Breast epithelium (tissue), 4 donors: ENCODE results near the gene MINDY3. TPM values are rescaled to one million over a fixed set of nuclear protein-coding genes. Genes with fewer than 3 reads are reported as not detected.

Source experiments
- DNase-seq, 2 donors: peaks; one replicate each; pipeline ENCODE4 v3.0.0-alpha.2; 2019; ENCODE audit warnings: low spot score in 2 of 2
- H3K27ac ChIP-seq, 2 donors: fragments of 200-600 bp; sonication (generic) in 1 of 2; one replicate each; pipeline ENCODE4 v1.5.1; 2016 to 2019; ENCODE audit warnings: mild to moderate bottlenecking in 1 of 2
- H3K27me3 ChIP-seq, 2 donors: fragments of 200-600 bp; sonication (generic) in 1 of 2; one replicate each; pipeline versions ENCODE4 v1.5.1 to v1.6.0; 2017 to 2019; ENCODE audit warnings: control low read depth in 1 of 2, mild to moderate bottlenecking in 1 of 2
- H3K36me3 ChIP-seq: fragments of 200-600 bp; one replicate; pipeline ENCODE4 v1.5.1; 2019
- H3K4me1 ChIP-seq, 2 donors: fragments of 200-600 bp; sonication (generic); one replicate each; pipeline ENCODE4 v1.5.1; 2016 to 2019; ENCODE audit warnings: control low read depth in 1 of 2
- H3K4me3 ChIP-seq, 3 donors: fragments of 200-600 bp; sonication (generic); 1 replicate in 2 of 3; 2 replicates in 1 of 3; pipeline ENCODE4 v1.5.1; 2016 to 2019; ENCODE audit warnings: mild to moderate bottlenecking in 3 of 3, moderate library complexity in 2 of 3
- H3K9me3 ChIP-seq, 2 donors: fragments of 200-600 bp; sonication (generic) in 1 of 2; one replicate each; pipeline ENCODE4 v1.5.1; 2016 to 2019; ENCODE audit warnings: control low read depth in 1 of 2
- POLR2A ChIP-seq: fragments of 450-650 bp; IDR thresholded peaks from one replicate; pipeline ENCODE4 v1.6.1; 2016; ENCODE audit warnings: antibody characterized with exemption, mild to moderate bottlenecking, moderate library complexity
- POLR2AphosphoS5 ChIP-seq, 3 donors: sonication (generic); formaldehyde crosslinking; IDR thresholded peaks; one replicate each; pipeline ENCODE4 v1.6.1; 2017; ENCODE audit warnings: antibody characterized with exemption in 3 of 3
- intact Hi-C: fragments of 100-400 bp; cut with DNase I; formaldehyde crosslinking; loops from one replicate; pipeline ENCODE4 v1.15.1; 2023; ENCODE audit warnings: low total_unique reads
- total RNA-seq, 3 donors: library from RNA; depleted of rRNA; stranded (reverse); fragments of >200 nt; gene quantifications; one replicate each; pipeline ENCODE4 v1.1.0, GENCODE V29; 2016
- TF ChIP-seq, protein P1 (sequence below), 3 donors: fragments of 450-650 bp; IDR thresholded peaks; one replicate each; pipeline ENCODE4 v1.5.1; 2016 to 2017; ENCODE audit warnings: antibody characterized with exemption in 3 of 3, mild to moderate bottlenecking in 3 of 3, moderate library complexity in 3 of 3

MINDY3 gene
- total RNA-seq, 3 donors from 2014 or later: 33.0 to 38.3 (median 34.8) TPM

DNA sequence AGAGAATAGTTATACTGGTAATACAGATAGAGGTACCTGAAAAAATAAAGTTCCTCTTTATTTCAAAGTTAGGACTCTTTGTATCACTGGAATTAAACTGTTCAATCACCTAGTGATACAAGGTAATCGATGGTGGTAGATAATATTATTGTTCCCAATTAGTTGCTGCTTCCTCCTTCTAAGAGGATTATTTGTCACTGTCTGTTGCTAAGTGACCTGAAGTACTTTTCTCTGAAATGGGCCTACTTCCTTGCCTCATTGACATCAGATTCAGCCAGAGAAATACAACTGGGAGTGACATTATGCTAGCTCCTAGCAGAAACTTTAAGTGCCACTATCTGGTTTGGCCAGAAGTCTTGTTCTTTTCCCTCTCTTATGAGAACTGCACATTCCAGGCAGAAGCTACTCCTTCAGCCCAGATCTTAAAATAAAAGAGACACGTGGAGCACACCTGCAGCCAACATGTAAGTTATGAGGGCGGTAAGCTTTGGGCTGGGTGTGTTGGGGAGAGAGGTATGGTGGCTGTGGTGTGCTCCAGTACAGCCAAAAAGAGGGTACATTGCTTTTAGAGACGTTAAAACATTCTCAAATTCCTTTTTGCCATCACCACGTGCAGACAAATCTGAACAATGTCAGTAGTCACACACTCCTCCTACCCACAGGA, 54.8 kb downstream of the MINDY3 start:
- Histone ChIP-seq H3K36me3 (no peaks in the 10 kb centered on the region), H3K4me3 (no peak overlapping the region), H3K4me1 (no peaks in the 10 kb centered on the region), H3K9me3 (no peaks in the 10 kb centered on the region), H3K27me3 (no peaks in the 10 kb centered on the region), H3K27ac (no peak overlapping the region)
- no peak for DNase-seq
- intact Hi-C loops: no loop called here
- TF ChIP-seq, protein P1, sequence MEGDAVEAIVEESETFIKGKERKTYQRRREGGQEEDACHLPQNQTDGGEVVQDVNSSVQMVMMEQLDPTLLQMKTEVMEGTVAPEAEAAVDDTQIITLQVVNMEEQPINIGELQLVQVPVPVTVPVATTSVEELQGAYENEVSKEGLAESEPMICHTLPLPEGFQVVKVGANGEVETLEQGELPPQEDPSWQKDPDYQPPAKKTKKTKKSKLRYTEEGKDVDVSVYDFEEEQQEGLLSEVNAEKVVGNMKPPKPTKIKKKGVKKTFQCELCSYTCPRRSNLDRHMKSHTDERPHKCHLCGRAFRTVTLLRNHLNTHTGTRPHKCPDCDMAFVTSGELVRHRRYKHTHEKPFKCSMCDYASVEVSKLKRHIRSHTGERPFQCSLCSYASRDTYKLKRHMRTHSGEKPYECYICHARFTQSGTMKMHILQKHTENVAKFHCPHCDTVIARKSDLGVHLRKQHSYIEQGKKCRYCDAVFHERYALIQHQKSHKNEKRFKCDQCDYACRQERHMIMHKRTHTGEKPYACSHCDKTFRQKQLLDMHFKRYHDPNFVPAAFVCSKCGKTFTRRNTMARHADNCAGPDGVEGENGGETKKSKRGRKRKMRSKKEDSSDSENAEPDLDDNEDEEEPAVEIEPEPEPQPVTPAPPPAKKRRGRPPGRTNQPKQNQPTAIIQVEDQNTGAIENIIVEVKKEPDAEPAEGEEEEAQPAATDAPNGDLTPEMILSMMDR (IDR thresholded peaks at IDR 0.05): no peak

DNA sequence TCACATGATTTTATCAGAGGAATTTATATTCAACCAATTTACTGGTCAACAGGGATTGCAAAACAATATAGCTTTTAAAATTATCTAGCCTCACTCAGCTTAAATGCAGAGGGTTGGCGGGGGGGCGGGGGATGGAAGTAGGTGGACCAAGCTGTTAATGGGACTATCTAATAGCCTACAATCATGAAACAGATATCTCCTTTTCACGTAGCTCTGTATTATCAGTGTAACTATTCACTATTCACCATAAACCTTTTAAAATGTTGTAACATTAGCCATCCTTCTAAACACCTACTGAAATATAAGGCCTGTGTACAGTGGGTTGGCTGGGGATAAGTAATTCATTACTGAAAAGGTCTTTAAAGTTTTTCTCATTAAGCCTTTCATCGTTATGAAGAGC, 56.2 kb downstream of the MINDY3 start:
- no peaks in the 10 kb centered on the region for H3K4me1 ChIP-seq
- H3K36me3 ChIP-seq: no peaks in the 10 kb centered on the region
- no peaks in the 10 kb centered on the region for H3K27me3 ChIP-seq
- H3K9me3 ChIP-seq: peaks cover 0 to 3% of the 10 kb centered on the region in 2 donors
- no peak for DNase-seq
- intact Hi-C loops: no loop called here
- H3K4me3 ChIP-seq: no peak overlapping the region
- TF ChIP-seq, protein P1 (IDR thresholded peaks at IDR 0.05): no peak
- no peak for TF ChIP-seq POLR2A
- TF ChIP-seq POLR2AphosphoS5 (IDR thresholded peaks at IDR 0.05): no peak
- no peak overlapping the region for H3K27ac ChIP-seq

DNA sequence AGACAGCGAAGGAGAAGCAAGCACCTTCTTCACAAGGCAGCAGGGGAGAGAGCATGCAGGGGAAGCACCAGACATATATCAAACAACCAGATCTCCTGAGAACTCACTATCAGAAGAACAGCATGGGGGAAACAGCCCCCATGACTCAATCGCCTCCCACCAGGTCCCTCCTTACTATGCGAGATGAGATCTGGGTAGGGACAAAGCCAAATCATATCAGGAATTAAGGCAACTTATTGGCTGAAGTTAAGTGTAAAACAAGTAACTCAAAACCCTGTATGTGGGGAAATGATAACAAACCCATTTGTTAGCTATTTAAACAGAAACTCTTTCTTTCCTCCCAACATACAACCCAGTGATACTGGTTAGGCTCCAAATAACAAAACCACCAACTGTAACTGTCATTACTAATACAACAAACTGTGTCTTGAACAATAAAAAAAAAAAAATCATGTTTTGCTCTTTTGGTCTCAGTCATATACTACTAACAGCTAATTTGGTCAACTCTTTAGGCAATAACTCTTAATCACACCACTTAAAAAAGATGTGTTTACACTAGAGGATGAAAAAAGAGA, 57.8 kb downstream of the MINDY3 start:
- DNase-seq: no peak
- TF ChIP-seq, protein P1 (IDR thresholded peaks at IDR 0.05): no peak
- TF ChIP-seq POLR2AphosphoS5 (IDR thresholded peaks at IDR 0.05): no peak
- no peak for TF ChIP-seq POLR2A
- H3K9me3 ChIP-seq: peaks cover 0 to 3% of the 10 kb centered on the region in 2 donors
- no peak overlapping the region for H3K4me3 ChIP-seq
- H3K27ac ChIP-seq: no peak overlapping the region
- intact Hi-C loops: no loop called here
- no peaks in the 10 kb centered on the region for H3K4me1 ChIP-seq
- no peaks in the 10 kb centered on the region for H3K36me3 ChIP-seq
- H3K27me3 ChIP-seq: no peaks in the 10 kb centered on the region

DNA sequence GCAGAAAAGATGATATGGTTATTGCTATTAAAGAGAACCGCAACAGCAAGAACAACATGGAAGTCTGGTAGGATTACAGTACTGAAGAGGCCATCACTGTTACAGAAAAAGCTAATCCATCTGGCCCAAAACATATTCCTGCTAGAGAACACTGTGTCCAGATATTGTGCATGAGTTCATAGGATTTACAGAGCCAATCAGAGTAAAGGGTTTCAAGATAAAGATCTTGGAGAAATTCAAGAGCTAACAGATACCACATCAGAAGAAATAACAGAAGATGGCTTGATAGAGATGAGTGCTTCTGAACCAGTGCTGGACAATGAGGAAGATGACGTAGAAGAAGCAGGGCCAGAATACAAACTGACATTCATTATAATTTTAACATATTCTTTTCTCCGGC, 58.7 kb downstream of the MINDY3 start:
- Histone ChIP-seq H3K4me1 (no peaks in the 10 kb centered on the region), H3K27me3 (no peaks in the 10 kb centered on the region), H3K36me3 (no peaks in the 10 kb centered on the region), H3K4me3 (no peak overlapping the region), H3K9me3 (peaks cover 0 to 3% of the 10 kb centered on the region in 2 donors), H3K27ac (no peak overlapping the region)
- DNase-seq: no peak
- TF ChIP-seq POLR2AphosphoS5 (IDR thresholded peaks at IDR 0.05) (no peak), POLR2A (no peak)
- TF ChIP-seq, protein P1 (IDR thresholded peaks at IDR 0.05): no peak
- intact Hi-C loops: no loop called here

DNA sequence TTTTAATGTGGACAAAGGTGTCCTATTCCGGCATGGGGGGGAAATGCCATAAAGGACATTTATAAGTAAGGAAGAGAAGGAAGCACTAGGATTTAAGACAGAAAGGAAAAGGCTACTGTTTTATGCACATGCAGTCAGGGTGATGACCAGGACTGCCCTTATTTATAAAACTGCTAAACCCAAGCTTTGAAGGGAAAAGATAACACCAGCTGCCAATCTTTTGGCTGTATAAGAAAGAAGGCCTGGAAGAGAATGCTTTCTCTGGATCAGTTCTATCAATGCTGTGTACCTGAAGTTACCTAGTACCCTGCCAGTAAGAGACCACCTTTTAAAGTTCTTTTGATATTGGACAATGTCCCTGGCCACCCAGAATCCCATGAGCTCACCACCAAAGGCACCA, 59.2 kb downstream of the MINDY3 start:
- DNase-seq: no peak
- no peak overlapping the region for H3K27ac ChIP-seq
- no peak for TF ChIP-seq POLR2A
- TF ChIP-seq, protein P1 (IDR thresholded peaks at IDR 0.05): no peak
- TF ChIP-seq POLR2AphosphoS5 (IDR thresholded peaks at IDR 0.05): no peak
- intact Hi-C loops: no loop called here
- H3K36me3 ChIP-seq: no peaks in the 10 kb centered on the region
- H3K9me3 ChIP-seq: peaks cover 0 to 3% of the 10 kb centered on the region in 2 donors
- no peaks in the 10 kb centered on the region for H3K4me1 ChIP-seq
- no peak overlapping the region for H3K4me3 ChIP-seq
- no peaks in the 10 kb centered on the region for H3K27me3 ChIP-seq
